Sigmoid colon (tissue), 7 donors: Measurements from ENCODE around the gene OLFM1. TPM values are rescaled to one million over a fixed set of nuclear protein-coding genes. Genes with fewer than 3 reads are reported as not detected.

Experiments used
- DNase-seq: peaks from one replicate; pipeline ENCODE4 v3.0.0-alpha.2; 2019
- H3K27ac ChIP-seq, 4 donors: fragments of 200-600 bp; sonication (generic); one replicate each; pipeline ENCODE4 v1.5.1; 2016 to 2019; ENCODE audit warnings: mild to moderate bottlenecking in 1 of 4
- H3K27me3 ChIP-seq, 3 donors: fragments of 200-600 bp; sonication (generic); one replicate each; pipeline ENCODE4 v1.5.1; 2019; ENCODE audit warnings: mild to moderate bottlenecking in 1 of 3
- H3K36me3 ChIP-seq, 4 donors: fragments of 200-600 bp; sonication (generic); one replicate each; pipeline ENCODE4 v1.5.1; 2016 to 2019
- H3K4me1 ChIP-seq, 4 donors: fragments of 200-600 bp; sonication (generic); one replicate each; pipeline ENCODE4 v1.5.1; 2017 to 2019
- H3K4me3 ChIP-seq, 4 donors: fragments of 200-600 bp; sonication (generic); one replicate each; pipeline ENCODE4 v1.5.1; 2017 to 2019; ENCODE audit warnings: mild to moderate bottlenecking in 2 of 4, moderate library complexity in 1 of 4
- H3K9me3 ChIP-seq, 4 donors: fragments of 200-600 bp in 3 of 4; sonication (generic) in 3 of 4; one replicate each; pipeline versions ENCODE4 v1.5.1 to v1.6.1; 2013 to 2019
- CTCF ChIP-seq, 4 experiments: fragments of 450-650 bp in 3 of 4; fragments of 200-600 bp in 1 of 4; IDR thresholded peaks; one replicate each; pipeline ENCODE4 v1.5.1; 2016 to 2019; ENCODE audit warnings: antibody characterized with exemption in 4 of 4, mild to moderate bottlenecking in 3 of 4, moderate library complexity in 2 of 4
- EP300 ChIP-seq, 4 donors: sonication (generic); formaldehyde crosslinking; IDR thresholded peaks; one replicate each; pipeline ENCODE4 v1.6.1; 2017; ENCODE audit warnings: antibody characterized with exemption in 4 of 4
- POLR2A ChIP-seq, 2 donors: fragments of 450-650 bp; IDR thresholded peaks; one replicate each; pipeline ENCODE4 v1.6.1; 2016; ENCODE audit warnings: antibody characterized with exemption in 2 of 2, mild to moderate bottlenecking in 2 of 2, moderate library complexity in 2 of 2
- POLR2AphosphoS5 ChIP-seq, 4 donors: sonication (generic); formaldehyde crosslinking; IDR thresholded peaks; one replicate each; pipeline ENCODE4 v1.6.1; 2017; ENCODE audit warnings: antibody characterized with exemption in 4 of 4
- WGBS, 2 donors: extraction: QIAGEN DNeasy Blood & Tissue Kit; methylation state at CpG; one replicate each; pipeline ENCODE4 v1.1.7; 2013; 5-methylcytosine and 5-hydroxymethylcytosine counted together
- intact Hi-C: fragments of 100-400 bp; cut with DNase I; formaldehyde crosslinking; loops from one replicate; pipeline ENCODE4 v1.15.1; 2023
- polyA plus RNA-seq, 3 donors: library from polyadenylated mRNA; stranded (reverse); fragments of 200-250 nt; gene quantifications; one replicate each; pipeline ENCODE4 v1.2.3, GENCODE V29; 2013
- total RNA-seq, 4 donors: library from RNA; depleted of rRNA; stranded (reverse); fragments of >200 nt; gene quantifications; one replicate each; pipeline ENCODE4 v1.1.0, GENCODE V29; 2016
- donor health status: healthy with polysubstance abuse.
- donor health status: Bipolar disorder and iron deficiency.
- donor health status: healthy.

OLFM1 gene
- total and polyA plus RNA-seq, 7 donors, result 1.2 to 19.3 (median 13.6) TPM

- Histone ChIP-seq H3K27ac (no peak overlapping the region), H3K9me3 (no peaks in the 10 kb centered on the region), H3K4me3 (no peak overlapping the region), H3K4me1 (no peaks in the 10 kb centered on the region), H3K36me3 (no peaks in the 10 kb centered on the region), H3K27me3 (peaks cover 0 to 32% (median 0%) of the 10 kb centered on the region in 3 donors)
- DNase-seq, result peak; percentile 24
- no peak for TF ChIP-seq EP300 (IDR thresholded peaks at IDR 0.05)
- TF ChIP-seq POLR2A (IDR thresholded peaks at IDR 0.05), result no peak
- TF ChIP-seq CTCF (IDR thresholded peaks at IDR 0.05), result no peak
- no peak for TF ChIP-seq POLR2AphosphoS5 (IDR thresholded peaks at IDR 0.05)
- intact Hi-C loops, result no loop called here
- 48 to 79% methylated on average over 5 of the region's 5 CpGs for WGBS, 2 donors
Observed at GRCh38 chr9:135053133-135053532, 34.3 kb upstream of the OLFM1 start.

- 71 to 90% methylated on average over 3 of the region's 3 CpGs for whole genome bisulfite sequencing, 2 donors
- no peaks in the 10 kb centered on the region for H3K9me3 ChIP-seq
Observed at GRCh38 chr9:135055181-135055580, 32.3 kb upstream of the OLFM1 start.

GRCh38 chr9:135056541-135056940 lies 30.9 kb upstream of the OLFM1 start:
- Histone ChIP-seq H3K27me3 (peaks cover 0 to 37% (median 0%) of the 10 kb centered on the region in 3 donors), H3K9me3 (no peaks in the 10 kb centered on the region)

More at GRCh38 chr9:135055181-135055580, 32.3 kb upstream of the OLFM1 start:
- H3K27ac ChIP-seq, result no peak overlapping the region
- no peak for DNase-seq
- H3K36me3 ChIP-seq, result no peaks in the 10 kb centered on the region
- H3K27me3 ChIP-seq, result peaks cover 0 to 32% (median 0%) of the 10 kb centered on the region in 3 donors
- intact Hi-C loops, result no loop called here
- H3K4me1 ChIP-seq, result no peaks in the 10 kb centered on the region
- no peak overlapping the region for H3K4me3 ChIP-seq
- no peak for TF ChIP-seq POLR2A (IDR thresholded peaks at IDR 0.05)
- TF ChIP-seq EP300 (IDR thresholded peaks at IDR 0.05), result no peak
- no peak for TF ChIP-seq CTCF (IDR thresholded peaks at IDR 0.05)
- no peak for TF ChIP-seq POLR2AphosphoS5 (IDR thresholded peaks at IDR 0.05)

GRCh38 chr9:135060461-135061116 lies 26.9 kb upstream of the OLFM1 start:
- Histone ChIP-seq H3K4me3 (no peak overlapping the region), H3K36me3 (no peaks in the 10 kb centered on the region), H3K4me1 (no peaks in the 10 kb centered on the region), H3K9me3 (no peaks in the 10 kb centered on the region), H3K27me3 (peaks cover 0 to 25% (median 6%) of the 10 kb centered on the region in 3 donors), H3K27ac (no peak overlapping the region)
- intact Hi-C loops, result no loop called here
- TF ChIP-seq POLR2AphosphoS5 (IDR thresholded peaks at IDR 0.05) (no peak), CTCF (IDR thresholded peaks at IDR 0.05) (no peak), POLR2A (IDR thresholded peaks at IDR 0.05) (no peak), EP300 (IDR thresholded peaks at IDR 0.05) (no peak)
- DNase-seq, result peak; percentile 25
- 44 to 46% methylated on average over 5 of the region's 5 CpGs for WGBS, 2 donors

More at GRCh38 chr9:135056541-135056940, 30.9 kb upstream of the OLFM1 start:
- no peaks in the 10 kb centered on the region for H3K4me1 ChIP-seq
- H3K4me3 ChIP-seq, result no peak overlapping the region
- intact Hi-C loops, result no loop called here
- no peak for TF ChIP-seq POLR2A (IDR thresholded peaks at IDR 0.05)
- no peak for TF ChIP-seq EP300 (IDR thresholded peaks at IDR 0.05)
- no peak for TF ChIP-seq CTCF (IDR thresholded peaks at IDR 0.05)
- TF ChIP-seq POLR2AphosphoS5 (IDR thresholded peaks at IDR 0.05), result no peak
- H3K36me3 ChIP-seq, result no peaks in the 10 kb centered on the region
- DNase-seq, result no peak
- 20 to 68% methylated on average over 3 of the region's 3 CpGs for WGBS, 2 donors
- no peak overlapping the region for H3K27ac ChIP-seq
